ENCODE data around the gene FXN.
"Not testable (repeated sequence)": the region's sequence is repeated elsewhere in the genome, so short reads cannot be mapped to it uniquely, and the experiment has no call there.

FXN gene

DNA sequence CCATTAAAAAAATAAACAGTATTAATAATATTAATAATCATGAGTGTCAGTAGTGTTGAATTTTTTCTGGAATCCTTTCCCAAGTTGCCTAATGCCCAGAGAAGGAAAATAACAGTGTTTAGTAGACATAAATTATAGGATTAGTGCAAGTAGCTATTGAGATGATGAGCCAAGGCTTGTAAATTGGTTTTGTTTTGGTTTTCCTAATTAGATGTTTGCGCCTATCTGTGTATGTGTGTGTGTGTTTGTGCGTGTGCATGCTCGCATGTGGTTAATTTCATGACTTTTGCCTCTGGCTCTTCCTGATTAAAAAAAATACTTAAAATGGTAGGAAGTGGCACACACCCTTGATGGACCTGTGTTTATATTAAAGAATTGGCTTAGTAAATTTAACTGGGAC is 55.4 kb downstream of the FXN start:
- Mint-ChIP-seq H3K4me3 (no peak overlapping the region), H3K4me1 (no peaks in the 10 kb centered on the region), H3K27me3 (no peaks in the 10 kb centered on the region), H3K36me3 (ENCODE audit: low read depth) (no peaks in the 10 kb centered on the region), H3K9me3 (no peaks in the 10 kb centered on the region), H3K27ac (no peak overlapping the region)
- no peak for DNase-seq
- no peak for ATAC-seq

DNA sequence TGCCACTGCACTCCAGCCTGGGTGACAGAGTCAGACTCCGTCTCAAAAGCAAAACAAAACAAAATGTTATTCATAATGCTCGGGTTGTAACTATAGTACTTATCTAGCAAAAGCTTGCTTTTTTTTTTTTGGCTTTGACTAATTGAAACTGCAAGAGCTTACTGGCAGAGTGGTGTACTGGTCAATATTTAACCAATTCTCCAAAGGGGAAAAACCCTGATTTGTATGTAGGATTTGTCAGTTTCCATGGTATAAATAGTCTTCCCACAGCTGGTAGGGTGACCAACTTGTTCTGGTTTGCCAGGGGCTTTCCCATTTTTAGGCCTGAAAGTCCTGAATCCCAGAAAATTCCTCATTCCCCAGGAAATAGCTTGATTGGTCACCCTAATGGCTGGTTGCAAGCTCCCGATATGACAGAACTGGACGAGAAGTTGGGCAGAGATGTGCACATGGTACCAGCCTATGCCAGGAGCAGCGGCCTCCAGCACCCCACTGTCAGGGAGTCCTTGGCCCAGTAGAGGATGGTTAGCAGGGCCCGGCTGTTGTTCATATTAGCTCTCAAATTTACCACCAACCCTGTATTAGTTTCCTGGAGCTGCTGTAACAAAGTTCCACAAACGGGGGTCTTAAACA is 58.0 kb downstream of the FXN start:
- no peak for DNase-seq
- ATAC-seq = no peak
- no peaks in the 10 kb centered on the region for H3K9me3 Mint-ChIP-seq
- no peaks in the 10 kb centered on the region for H3K36me3 Mint-ChIP-seq (ENCODE audit: low read depth)
- H3K27me3 Mint-ChIP-seq = no peaks in the 10 kb centered on the region
- H3K4me3 Mint-ChIP-seq = no peak overlapping the region
- H3K27ac Mint-ChIP-seq = no peak overlapping the region
- no peaks in the 10 kb centered on the region for H3K4me1 Mint-ChIP-seq

- H3K4me1 Mint-ChIP-seq; H3K4me3 Mint-ChIP-seq; H3K27me3 Mint-ChIP-seq; H3K27ac Mint-ChIP-seq; H3K36me3 Mint-ChIP-seq (ENCODE audit: low read depth); H3K9me3 Mint-ChIP-seq; DNase-seq; ATAC-seq: not testable (repeated sequence)
Observed at GRCh38 chr9:69094361-69095135, 59.0 kb downstream of the FXN start.

- no peak for DNase-seq
- H3K27me3 Mint-ChIP-seq = no peaks in the 10 kb centered on the region
Observed at GRCh38 chr9:69097064-69097463, 61.5 kb downstream of the FXN start.

GRCh38 chr9:69097923-69098593 is 62.5 kb downstream of the FXN start:
- Mint-ChIP-seq H3K27me3 (no peaks in the 10 kb centered on the region), H3K27ac (no peak overlapping the region), H3K4me3 (no peak overlapping the region), H3K36me3 (ENCODE audit: low read depth) (no peaks in the 10 kb centered on the region), H3K9me3 (no peaks in the 10 kb centered on the region), H3K4me1 (no peaks in the 10 kb centered on the region)
- no peak for DNase-seq
- ATAC-seq = no peak

More at GRCh38 chr9:69097064-69097463, 61.5 kb downstream of the FXN start:
- Mint-ChIP-seq H3K4me1 (no peaks in the 10 kb centered on the region), H3K36me3 (ENCODE audit: low read depth) (no peaks in the 10 kb centered on the region), H3K9me3 (no peaks in the 10 kb centered on the region), H3K4me3 (no peak overlapping the region), H3K27ac (no peak overlapping the region)
- ATAC-seq = no peak

- ATAC-seq; H3K27me3 Mint-ChIP-seq; H3K4me1 Mint-ChIP-seq; H3K27ac Mint-ChIP-seq; H3K4me3 Mint-ChIP-seq; DNase-seq; H3K9me3 Mint-ChIP-seq; H3K36me3 Mint-ChIP-seq (ENCODE audit: low read depth): not testable (repeated sequence)
Observed at GRCh38 chr9:69103348-69103996, 67.9 kb downstream of the FXN start.

DNA sequence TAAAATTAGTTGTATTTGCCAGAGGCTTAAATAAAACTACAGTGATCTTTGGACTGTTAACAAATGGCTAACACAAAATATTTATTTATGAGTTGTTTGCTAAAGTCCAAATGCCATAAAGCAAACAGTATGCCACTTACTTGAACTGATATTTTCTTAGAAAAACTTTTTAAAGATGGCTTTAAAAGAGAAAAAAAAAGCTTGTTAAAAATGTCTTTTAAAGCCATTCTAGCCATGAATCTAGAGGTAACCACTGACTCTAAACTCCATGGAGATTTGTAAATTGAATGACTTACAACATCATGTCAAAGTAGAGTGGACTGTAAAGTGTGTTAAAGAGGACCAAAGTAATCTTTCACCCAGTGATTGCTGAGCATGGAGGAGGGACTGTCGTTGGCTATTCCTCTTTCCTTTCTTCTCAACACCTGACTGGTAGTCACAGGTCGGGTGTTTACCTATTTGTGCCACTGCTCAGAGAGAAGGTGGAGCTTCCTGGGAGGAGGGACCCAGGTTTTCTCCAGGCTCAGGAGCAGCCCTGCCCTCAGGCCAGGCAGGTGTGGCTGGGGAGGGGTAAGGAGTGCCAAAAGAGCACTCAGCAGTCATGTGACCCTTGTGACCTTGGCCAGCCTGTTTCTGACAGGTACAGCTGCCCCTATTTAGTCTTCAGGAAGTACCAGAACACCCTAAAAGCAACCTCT is 69.4 kb downstream of the FXN start:
- Mint-ChIP-seq H3K9me3 (no peaks in the 10 kb centered on the region), H3K27ac (no peak overlapping the region), H3K27me3 (no peaks in the 10 kb centered on the region), H3K36me3 (ENCODE audit: low read depth) (no peaks in the 10 kb centered on the region), H3K4me1 (no peaks in the 10 kb centered on the region), H3K4me3 (no peak overlapping the region)
- DNase-seq (no peak), ATAC-seq (no peak)

GRCh38 chr9:69107771-69108170 is 72.2 kb downstream of the FXN start:
- DNase-seq (no peak), ATAC-seq (no peak)
- H3K27me3 Mint-ChIP-seq = no peaks in the 10 kb centered on the region
- peaks cover 4% of the 10 kb centered on the region for H3K36me3 Mint-ChIP-seq (ENCODE audit: low read depth)
- no peaks in the 10 kb centered on the region for H3K4me1 Mint-ChIP-seq
- H3K9me3 Mint-ChIP-seq = no peaks in the 10 kb centered on the region
- no peak overlapping the region for H3K27ac Mint-ChIP-seq
- H3K4me3 Mint-ChIP-seq = no peak overlapping the region

GRCh38 chr9:69108706-69109105 is 73.2 kb downstream of the FXN start:
- H3K27me3 Mint-ChIP-seq; ATAC-seq; DNase-seq; H3K27ac Mint-ChIP-seq; H3K4me3 Mint-ChIP-seq; H3K9me3 Mint-ChIP-seq; H3K36me3 Mint-ChIP-seq (ENCODE audit: low read depth); H3K4me1 Mint-ChIP-seq: not testable (repeated sequence)

DNA sequence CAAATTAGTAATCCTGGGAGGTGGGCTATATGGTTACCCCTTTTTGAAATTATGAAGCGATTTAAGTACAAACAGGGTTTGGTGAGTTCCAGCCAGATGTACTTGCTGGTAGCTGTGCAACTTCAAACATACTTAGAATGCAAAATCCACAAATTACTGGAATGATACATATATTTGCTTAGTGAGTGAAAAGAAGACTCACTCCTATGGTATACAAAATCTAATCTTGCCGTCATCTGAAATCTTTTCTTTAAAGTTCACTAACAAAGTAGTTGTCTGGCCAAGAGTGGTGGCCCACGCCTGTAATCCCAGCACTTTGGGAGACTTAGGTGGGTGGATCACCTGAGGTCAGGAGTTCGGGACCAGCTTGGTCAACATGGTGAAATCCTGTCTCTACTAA is 73.6 kb downstream of the FXN start:
- no peaks in the 10 kb centered on the region for H3K9me3 Mint-ChIP-seq
- no peak overlapping the region for H3K27ac Mint-ChIP-seq
- peaks cover 4% of the 10 kb centered on the region for H3K36me3 Mint-ChIP-seq (ENCODE audit: low read depth)
- ATAC-seq = no peak
- no peak overlapping the region for H3K4me3 Mint-ChIP-seq
- no peaks in the 10 kb centered on the region for H3K4me1 Mint-ChIP-seq
- DNase-seq = no peak
- no peaks in the 10 kb centered on the region for H3K27me3 Mint-ChIP-seq

GRCh38 chr9:69112646-69113045 is 77.1 kb downstream of the FXN start:
- DNase-seq, H3K27ac Mint-ChIP-seq, ATAC-seq: not testable (repeated sequence)

GRCh38 chr9:69115621-69116020 is 80.1 kb downstream of the FXN start:
- no peak overlapping the region for H3K27ac Mint-ChIP-seq
- H3K4me3 Mint-ChIP-seq = no peak overlapping the region
- DNase-seq (no peak), ATAC-seq (no peak)
- H3K36me3 Mint-ChIP-seq (ENCODE audit: low read depth) = peaks cover 4% of the 10 kb centered on the region
- no peaks in the 10 kb centered on the region for H3K9me3 Mint-ChIP-seq
- H3K4me1 Mint-ChIP-seq = peaks cover 3% of the 10 kb centered on the region
- H3K27me3 Mint-ChIP-seq = no peaks in the 10 kb centered on the region

More at GRCh38 chr9:69112646-69113045, 77.1 kb downstream of the FXN start:
- not testable (repeated sequence) for H3K27me3 Mint-ChIP-seq; H3K9me3 Mint-ChIP-seq; H3K4me1 Mint-ChIP-seq; H3K36me3 Mint-ChIP-seq (ENCODE audit: low read depth); H3K4me3 Mint-ChIP-seq

DNA sequence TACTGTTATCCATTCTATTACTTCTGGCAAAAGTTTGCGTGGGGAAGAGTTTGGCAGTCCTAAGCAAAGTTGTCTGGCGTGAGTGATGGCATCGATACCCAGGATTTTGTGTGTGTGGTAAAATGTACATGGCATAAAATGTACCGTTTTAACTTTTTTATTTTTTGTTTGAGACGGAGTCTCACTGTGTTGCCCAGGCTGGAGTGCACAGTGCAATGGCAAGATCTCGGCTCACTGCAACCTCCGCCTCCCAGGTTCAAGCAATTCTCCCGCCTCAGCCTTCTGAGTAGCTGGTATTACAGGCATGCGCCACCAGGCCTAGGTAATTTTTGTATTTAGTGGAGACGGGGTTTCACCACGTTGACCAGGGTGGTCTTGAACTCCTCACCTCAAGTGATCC is 83.1 kb downstream of the FXN start:
- Mint-ChIP-seq H3K36me3 (ENCODE audit: low read depth) (no peaks in the 10 kb centered on the region), H3K4me1 (peaks cover 18% of the 10 kb centered on the region), H3K27ac (no peak overlapping the region), H3K27me3 (peaks cover 9% of the 10 kb centered on the region), H3K4me3 (no peak overlapping the region), H3K9me3 (no peaks in the 10 kb centered on the region)
- ATAC-seq = no peak
- no peak for DNase-seq

GRCh38 chr9:69120380-69121154 is 85.0 kb downstream of the FXN start:
- H3K9me3 Mint-ChIP-seq = no peaks in the 10 kb centered on the region
- no peak overlapping the region for H3K27ac Mint-ChIP-seq
- peak; percentile 55 for ATAC-seq
- peaks cover 18% of the 10 kb centered on the region for H3K4me1 Mint-ChIP-seq
- H3K27me3 Mint-ChIP-seq = peaks cover 9% of the 10 kb centered on the region
- H3K4me3 Mint-ChIP-seq = peak overlapping the region; percentile 58
- peak; percentile 25 for DNase-seq
- H3K36me3 Mint-ChIP-seq (ENCODE audit: low read depth) = no peaks in the 10 kb centered on the region

All from activated naive CD8-positive, alpha-beta T cell treated with anti-CD3 and anti-CD28 coated beads, Interleukin-2, amount 50 U/mL, for 24 hours (primary cell).